GM10266 (cell line): ENCODE data around the gene TNRC18.

Source experiments
- DNase-seq: peaks from one replicate; pipeline ENCODE4 v3.0.0; 2012; ENCODE audit errors: extremely low spot score
- CTCF ChIP-seq: IDR thresholded peaks from 2 replicates; pipeline ENCODE4 v1.5.1; 2012; ENCODE audit warnings: mild to moderate bottlenecking, low read depth; ENCODE audit not compliant: control insufficient read depth, insufficient read depth; ENCODE audit errors: missing control alignments

TNRC18 gene

GRCh38 chr7:5420067-5420880 is 3.4 kb downstream of the TNRC18 start:
- TF ChIP-seq CTCF = no peak
- peak; percentile 58 for DNase-seq

GRCh38 chr7:5419539-5420066 is 4.0 kb downstream of the TNRC18 start:
- no peak for DNase-seq
- TF ChIP-seq CTCF = no peak

GRCh38 chr7:5418285-5418582 is 5.4 kb downstream of the TNRC18 start:
- TF ChIP-seq CTCF = no peak
- no peak for DNase-seq

- no peak for DNase-seq
- TF ChIP-seq CTCF = no peak
Observed at GRCh38 chr7:5417106-5418071, 6.2 kb downstream of the TNRC18 start.

GRCh38 chr7:5414916-5415315 is 8.7 kb downstream of the TNRC18 start:
- TF ChIP-seq CTCF = no peak
- no peak for DNase-seq

- DNase-seq = no peak
- no peak for TF ChIP-seq CTCF
Observed at GRCh38 chr7:5413449-5413786, 10.2 kb downstream of the TNRC18 start.
